IMR-90 (cell line): ENCODE results near the gene GLTPD2. TPM values are rescaled to one million over a fixed set of nuclear protein-coding genes. Genes with fewer than 3 reads are reported as not detected.

ENCODE experiments used
- ATAC-seq: fragments of 200-7000 bp; cut with Tn5 transposase; 2 replicates; pipeline ENCODE4 v1.9.1; 2020; ENCODE audit warnings: low read depth, mild to moderate bottlenecking, moderate library complexity
- BruUV-seq: library from RNA; stranded (reverse); fragments of 400-500 nt; replicated peaks from 2 replicates; lab custom pipeline; 2021; lab: Mats Ljungman, UMichigan
- CTCF ChIA-PET: fragments of 300-600 bp; formaldehyde crosslinking; extraction: SDS; loops from one replicate; lab custom pipeline; 2021; ENCODE audit warnings: antibody characterized with exemption; lab: Yijun Ruan, JAX
- POLR2A ChIA-PET: fragments of 300-600 bp; sonication (Branson Sonifier 250); formaldehyde crosslinking; loops from one replicate; lab custom pipeline; 2022; ENCODE audit warnings: antibody characterized with exemption; ENCODE audit not compliant: unreplicated experiment; lab: Charles Lee
- DNase-seq: peaks from one replicate; pipeline ENCODE4 v3.0.0; 2013
- H2AFZ ChIP-seq: replicated peaks from 2 replicates; pipeline ENCODE3; 2013; ENCODE audit warnings: low read length, mild to moderate bottlenecking; ENCODE audit not compliant: poor library complexity
- H2AK5ac ChIP-seq: 2 replicates; pipeline ENCODE4 v1.6.1; 2013; ENCODE audit warnings: low read depth, low read length, inconsistent platforms
- H2AK9ac ChIP-seq: replicated peaks from 2 replicates; pipeline ENCODE3; 2013; ENCODE audit warnings: mild to moderate bottlenecking, low read depth, low read length, moderate library complexity; ENCODE audit not compliant: poor library complexity
- H2BK120ac ChIP-seq: 2 replicates; pipeline ENCODE4 v1.6.1; 2013; ENCODE audit warnings: low read depth, low read length, inconsistent platforms
- H2BK15ac ChIP-seq: 3 replicates; pipeline ENCODE4 v1.6.1; 2013; ENCODE audit warnings: low read depth, low read length, inconsistent platforms
- H2BK20ac ChIP-seq: 2 replicates; pipeline ENCODE4 v1.6.1; 2013; ENCODE audit warnings: low read depth, mild to moderate bottlenecking, inconsistent platforms, low read length, moderate library complexity
- H2BK5ac ChIP-seq: 2 replicates; pipeline ENCODE4 v1.6.1; 2013; ENCODE audit warnings: mild to moderate bottlenecking, low read depth, low read length, inconsistent platforms; ENCODE audit not compliant: poor library complexity, severe bottlenecking
- H3K14ac ChIP-seq: replicated peaks from 2 replicates; pipeline ENCODE4 v1.6.1; 2013; ENCODE audit warnings: low read depth, low read length, inconsistent platforms
- H3K18ac ChIP-seq: 2 replicates; pipeline ENCODE4 v1.6.1; 2013; ENCODE audit warnings: low read depth, low read length, control low read depth
- H3K23ac ChIP-seq: 2 replicates; pipeline ENCODE4 v1.6.1; 2013; ENCODE audit warnings: low read depth, low read length, inconsistent platforms
- H3K27ac ChIP-seq: 2 replicates; pipeline ENCODE4 v1.5.1; 2013; ENCODE audit warnings: mild to moderate bottlenecking, control low read depth, low read length; ENCODE audit not compliant: insufficient read depth
- H3K27me3 ChIP-seq: 2 replicates; pipeline ENCODE4 v1.6.1; 2013; ENCODE audit warnings: low read length; ENCODE audit not compliant: control insufficient read depth, insufficient read depth
- H3K36me3 ChIP-seq: 2 replicates; pipeline ENCODE4 v1.6.1; 2013; ENCODE audit warnings: low read length, mixed read lengths; ENCODE audit not compliant: control insufficient read depth, insufficient read depth
- H3K4ac ChIP-seq: 2 replicates; pipeline ENCODE4 v1.6.1; 2013; ENCODE audit warnings: low read depth, low read length, inconsistent platforms
- H3K4me1 ChIP-seq: 2 replicates; pipeline ENCODE4 v1.6.1; 2013; ENCODE audit warnings: low read length, mixed read lengths; ENCODE audit not compliant: control insufficient read depth, insufficient read depth
- H3K4me2 ChIP-seq: 2 replicates; pipeline ENCODE4 v1.6.1; 2013; ENCODE audit warnings: low read depth, mild to moderate bottlenecking, control low read depth, low read length, moderate library complexity
- H3K4me3 ChIP-seq: 2 replicates; pipeline ENCODE4 v1.5.1; 2013; ENCODE audit warnings: low read depth, mild to moderate bottlenecking, control low read depth, low read length, moderate library complexity; ENCODE audit not compliant: insufficient read depth
- H3K56ac ChIP-seq: 2 replicates; pipeline ENCODE4 v1.6.1; 2013; ENCODE audit warnings: low read length, inconsistent platforms; ENCODE audit not compliant: insufficient read depth; ENCODE audit errors: extremely low read depth
- H3K79me1 ChIP-seq, 2 experiments: 2 replicates each; pipeline ENCODE4 v1.6.1; 2013; ENCODE audit warnings: low read length in 2 of 2, inconsistent platforms in 1 of 2, low read depth in 1 of 2
- H3K9ac ChIP-seq: 2 replicates; pipeline ENCODE4 v1.6.1; 2013; ENCODE audit warnings: low read depth, low read length, control low read depth
- H3K9me1 ChIP-seq: 2 replicates; pipeline ENCODE4 v1.6.1; 2013; ENCODE audit warnings: low read length, inconsistent platforms; ENCODE audit not compliant: insufficient read depth
- H3K9me3 ChIP-seq: 2 replicates; pipeline ENCODE4 v1.6.1; 2013; ENCODE audit warnings: low read length; ENCODE audit not compliant: control insufficient read depth, insufficient read depth
- H4K20me1 ChIP-seq: 2 replicates; pipeline ENCODE4 v1.6.1; 2013; ENCODE audit warnings: low read length, inconsistent platforms; ENCODE audit not compliant: insufficient read depth
- H4K5ac ChIP-seq: 2 replicates; pipeline ENCODE4 v1.6.1; 2013; ENCODE audit warnings: mild to moderate bottlenecking, low read depth, low read length, control low read depth
- H4K8ac ChIP-seq, 2 experiments: 2 replicates each; pipeline ENCODE4 v1.6.1; 2013; ENCODE audit warnings: low read depth in 2 of 2, low read length in 2 of 2, control low read depth in 1 of 2, inconsistent platforms in 1 of 2
- H4K91ac ChIP-seq: 2 replicates; pipeline ENCODE4 v1.6.1; 2013; ENCODE audit warnings: low read depth, low read length, inconsistent platforms; ENCODE audit not compliant: insufficient read depth
- CEBPB ChIP-seq: IDR thresholded peaks from 2 replicates; pipeline ENCODE4 v1.6.1; 2012; ENCODE audit warnings: low read depth, low read length, improper control_type of control experiment
- WGBS, 2 experiments: methylation state at CpG; one replicate each; pipeline versions ENCODE4 v1.1.5 to v1.1.7; 2013; ENCODE audit warnings: missing lambda C conversion rate in 2 of 2; ENCODE audit not compliant: insufficient read length in 1 of 2; ENCODE audit errors: extremely low coverage in 2 of 2; 5-methylcytosine and 5-hydroxymethylcytosine counted together
- dilution Hi-C: fragments of 300-500 bp; cut with HindIII; formaldehyde crosslinking; loops from one replicate; pipeline ENCODE4 v1.14.3; 2018; ENCODE audit warnings: low sequenced_read_pairs; ENCODE audit not compliant: unreplicated experiment
- in situ Hi-C: fragments of 300-500 bp; cut with MboI; formaldehyde crosslinking; loops from 3 replicates; pipeline ENCODE4 v1.14.3; 2019; ENCODE audit warnings: low sequenced_read_pairs, inconsistent platforms, mixed read lengths
- intact Hi-C: fragments of 100-400 bp; cut with micrococcal nuclease; formaldehyde crosslinking; loops from 2 replicates; pipeline ENCODE4 v1.10.0; 2022
- polyA plus RNA-seq, 3 experiments: library from polyadenylated mRNA; depleted of rRNA; stranded (reverse); fragments of >200 nt; gene quantifications; 2 replicates each; pipeline ENCODE4 v1.2.3, GENCODE V29; 2012; ENCODE audit warnings: low replicate concordance in 1 of 3
- total RNA-seq: library from RNA; depleted of rRNA; stranded (reverse); fragments of >200 nt; gene quantifications from 2 replicates; pipeline ENCODE4 v1.2.3, GENCODE V29; 2012
- TF ChIP-seq, protein P1 (sequence below): fragments of 150-350 bp; IDR thresholded peaks from 2 replicates; pipeline ENCODE4 v1.6.1; 2017; ENCODE audit warnings: mild to moderate bottlenecking, antibody characterized with exemption, low read length, low read depth

GLTPD2 gene
- total and polyA plus RNA-seq, 2 of the 4 experiments (the other 2 are of a cell fraction) = not detected

DNA sequence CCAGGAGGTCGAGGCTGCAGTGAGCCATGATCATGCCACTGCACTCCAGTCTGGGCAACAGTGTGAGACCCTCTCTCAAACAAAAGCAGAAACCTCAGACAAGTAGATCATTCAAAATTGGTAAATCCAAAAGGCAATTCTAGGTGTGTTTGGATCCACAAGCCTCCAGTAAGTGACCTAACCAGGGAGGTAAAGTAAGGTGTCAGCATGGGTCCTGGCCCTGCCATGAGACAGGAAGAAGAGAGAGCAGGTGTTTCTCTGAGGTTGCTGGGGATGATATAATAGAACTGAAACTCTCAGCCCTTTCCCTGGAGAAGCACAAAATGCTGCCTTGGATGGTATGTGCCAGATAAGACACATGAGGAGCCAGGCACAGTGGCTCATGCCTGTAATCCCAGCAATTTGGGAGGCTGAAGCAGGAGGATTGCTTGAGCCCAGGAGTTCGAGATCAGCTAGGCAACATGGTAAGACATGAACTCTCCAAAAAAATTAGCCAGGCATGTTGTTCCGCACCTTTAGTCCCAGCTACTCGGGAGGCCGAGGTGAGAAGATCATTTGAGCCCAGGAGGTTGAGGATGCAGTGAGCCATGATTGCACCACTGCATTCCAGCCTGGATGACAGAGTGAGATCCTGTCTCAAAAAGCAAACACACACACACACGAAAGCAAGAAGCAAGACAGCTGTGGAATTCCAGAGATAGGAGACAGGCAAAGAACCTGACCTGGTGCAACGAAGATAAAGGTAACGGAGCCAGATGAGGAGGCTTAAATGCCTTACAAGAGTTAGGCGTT is 10.6 kb upstream of the GLTPD2 start:
- dilution Hi-C loops = no loop called here
- CTCF ChIA-PET = no interaction called here

More for the DNA sequence above, 10.6 kb upstream of the GLTPD2 start:
- no peak overlapping the region for H3K27ac ChIP-seq
- peak overlapping the region; percentile 39; the same call in 1 of the 2 replicates for H2AK5ac ChIP-seq
- no peaks in the 10 kb centered on the region for H3K9me3 ChIP-seq
- H3K4me2 ChIP-seq = 0 out of 2 replicates have a peak overlapping the region, but pooled peaks have one; percentile 32
- no peak overlapping the region; the same call in 1 of the 2 replicates for H2BK20ac ChIP-seq
- peaks cover 42% of the 10 kb centered on the region for H3K27me3 ChIP-seq
- no TSS peak for BruUV-seq
- H3K14ac ChIP-seq = no peak overlapping the region
- no peak overlapping the region for H3K56ac ChIP-seq
- peak overlapping the region; percentile 18; the same call in 1 of the 2 replicates for H2BK120ac ChIP-seq
- no peak overlapping the region for H3K4me3 ChIP-seq
- in situ Hi-C loops = no loop called here
- H4K91ac ChIP-seq = no peak overlapping the region
- TF ChIP-seq, protein P1, sequence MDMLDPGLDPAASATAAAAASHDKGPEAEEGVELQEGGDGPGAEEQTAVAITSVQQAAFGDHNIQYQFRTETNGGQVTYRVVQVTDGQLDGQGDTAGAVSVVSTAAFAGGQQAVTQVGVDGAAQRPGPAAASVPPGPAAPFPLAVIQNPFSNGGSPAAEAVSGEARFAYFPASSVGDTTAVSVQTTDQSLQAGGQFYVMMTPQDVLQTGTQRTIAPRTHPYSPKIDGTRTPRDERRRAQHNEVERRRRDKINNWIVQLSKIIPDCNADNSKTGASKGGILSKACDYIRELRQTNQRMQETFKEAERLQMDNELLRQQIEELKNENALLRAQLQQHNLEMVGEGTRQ = no peak
- peak; percentile 79 for TF ChIP-seq CEBPB
- no peaks in the 10 kb centered on the region for H3K36me3 ChIP-seq
- no peak overlapping the region for H2BK5ac ChIP-seq
- 0 out of 4 replicates have a peak overlapping the region, but pooled peaks of 1 of the 2 experiments have one; percentile 26 for H4K8ac ChIP-seq
- peaks cover 2% of the 10 kb centered on the region; the same call in 1 of the 2 replicates for H3K4me1 ChIP-seq
- H2BK15ac ChIP-seq = no peak overlapping the region
- 39% methylated on average over 3 of the region's 9 CpGs; no CpG with 5 or more reads in 1 of the 2 experiments for WGBS, 2 experiments
- ATAC-seq = peak; percentile 83
- intact Hi-C loops = no loop called here
- H3K9me1 ChIP-seq = no peaks in the 10 kb centered on the region
- no peaks in the 10 kb centered on the region for H3K79me1 ChIP-seq
- H3K18ac ChIP-seq = no peak overlapping the region
- peak; percentile 31 for DNase-seq
- H3K9ac ChIP-seq = no peak overlapping the region
- H3K23ac ChIP-seq = no peak overlapping the region
- no peak overlapping the region for H2AFZ ChIP-seq
- H3K4ac ChIP-seq = no peak overlapping the region
- H2AK9ac ChIP-seq = no peak overlapping the region
- no peaks in the 10 kb centered on the region for H4K20me1 ChIP-seq
- H4K5ac ChIP-seq = no peak overlapping the region
- POLR2A ChIA-PET = no interaction called here
